Neural progenitor cell (in vitro differentiated cells): ENCODE results near the gene ATXN1. TPM values are rescaled to one million over a fixed set of nuclear protein-coding genes. Genes with fewer than 3 reads are reported as not detected.

ENCODE experiments used
- DNase-seq: peaks from one replicate; pipeline ENCODE4 v3.0.0-alpha.2; 2016; ENCODE audit warnings: low spot score
- H2AFZ ChIP-seq: fragments of 200-600 bp; sonication (generic); replicated peaks from 2 replicates; pipeline ENCODE4 v1.6.1; 2016; ENCODE audit warnings: antibody characterized with exemption
- H3F3A ChIP-seq: fragments of 200-600 bp; sonication (generic); 2 replicates; pipeline ENCODE4 v1.6.1; 2016; ENCODE audit warnings: antibody characterized with exemption, low read depth
- H3K27ac ChIP-seq: fragments of 200-600 bp; sonication (generic); 2 replicates; pipeline ENCODE4 v1.5.1; 2016; ENCODE audit warnings: mild to moderate bottlenecking
- H3K27me3 ChIP-seq: fragments of 200-600 bp; sonication (generic); 2 replicates; pipeline ENCODE4 v1.6.1; 2016; ENCODE audit warnings: mild to moderate bottlenecking, moderate library complexity
- H3K36me3 ChIP-seq: fragments of 200-600 bp; sonication (generic); 2 replicates; pipeline ENCODE4 v1.5.1; 2016
- H3K4me1 ChIP-seq: fragments of 200-600 bp; sonication (generic); 2 replicates; pipeline ENCODE4 v1.6.1; 2016; ENCODE audit warnings: mixed run types
- H3K4me2 ChIP-seq: fragments of 200-600 bp; sonication (generic); 2 replicates; pipeline ENCODE4 v1.6.1; 2016
- H3K4me3 ChIP-seq: fragments of 200-600 bp; sonication (generic); 2 replicates; pipeline ENCODE4 v1.5.1; 2016
- H3K79me2 ChIP-seq: fragments of 200-600 bp; sonication (generic); 2 replicates; pipeline ENCODE4 v1.6.1; 2016; ENCODE audit warnings: low read depth
- H3K9ac ChIP-seq: fragments of 200-600 bp; sonication (generic); 2 replicates; pipeline ENCODE4 v1.6.1; 2016
- H3K9me3 ChIP-seq: fragments of 200-600 bp; sonication (generic); 2 replicates; pipeline ENCODE4 v1.5.1; 2016; ENCODE audit warnings: low read depth
- H4K20me1 ChIP-seq: fragments of 200-600 bp; sonication (generic); 2 replicates; pipeline ENCODE4 v1.6.1; 2016; ENCODE audit warnings: low read depth
- H3K27ac Mint-ChIP-seq: 3 replicates; pipeline ENCODE4 v1.8.0; 2021; ENCODE audit warnings: mixed read lengths
- H3K27me3 Mint-ChIP-seq: 2 replicates; pipeline ENCODE4 v1.8.0; 2022; ENCODE audit warnings: low read depth, mild to moderate bottlenecking, inconsistent platforms, moderate library complexity, mixed read lengths; ENCODE audit not compliant: insufficient read depth
- H3K36me3 Mint-ChIP-seq: 3 replicates; pipeline ENCODE4 v1.8.0; 2021; ENCODE audit warnings: mixed read lengths
- H3K4me1 Mint-ChIP-seq: 3 replicates; pipeline ENCODE4 v1.8.0; 2021; ENCODE audit warnings: mixed read lengths
- H3K4me3 Mint-ChIP-seq: 3 replicates; pipeline ENCODE4 v1.8.0; 2021; ENCODE audit warnings: mild to moderate bottlenecking, moderate library complexity, mixed read lengths
- H3K9me3 Mint-ChIP-seq: 3 replicates; pipeline ENCODE4 v1.8.0; 2020; ENCODE audit warnings: mixed read lengths
- EZH2 ChIP-seq: fragments of 200-600 bp; sonication (generic); IDR thresholded peaks from 2 replicates; pipeline ENCODE4 v1.6.1; 2017; ENCODE audit warnings: antibody characterized with exemption, mild to moderate bottlenecking, moderate library complexity
- EZH2phosphoT487 ChIP-seq: fragments of 200-600 bp; sonication (generic); IDR thresholded peaks from 2 replicates; pipeline ENCODE4 v1.6.1; 2017; ENCODE audit warnings: antibody characterized with exemption
- total RNA-seq: library from RNA; depleted of rRNA; stranded (reverse); fragments of >200 nt; gene quantifications from 2 replicates; pipeline ENCODE4 v1.2.3, GENCODE V29; 2015; ENCODE audit warnings: low replicate concordance
- TF ChIP-seq, protein P1 (sequence below): fragments of 200-600 bp; sonication (generic); IDR thresholded peaks from 2 replicates; pipeline ENCODE4 v1.5.1; 2017; ENCODE audit warnings: antibody characterized with exemption, mild to moderate bottlenecking

The ATXN1 gene
- total RNA-seq, 1 donor from 2014 or later: 3.6 TPM

DNA sequence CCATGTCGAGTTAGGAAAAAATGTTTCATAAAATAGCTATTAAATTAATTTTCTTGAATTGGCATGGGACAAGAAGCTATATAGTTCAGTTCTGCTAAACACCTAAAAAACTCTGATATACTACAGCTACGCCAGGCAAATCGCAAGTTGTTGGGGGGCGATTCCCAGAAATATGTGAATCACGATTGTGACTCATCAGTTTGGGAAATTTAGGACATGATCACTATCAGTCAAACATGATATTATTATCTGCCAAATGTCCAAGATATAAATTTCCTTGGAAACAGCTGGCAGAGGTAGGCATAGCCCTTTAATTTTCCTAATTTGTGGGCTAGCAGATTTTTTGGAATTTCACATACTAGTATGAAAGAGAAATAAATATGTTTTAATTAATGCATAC lies 123.6 kb downstream of the ATXN1 start:
- peaks cover 19% of the 10 kb centered on the region for H3F3A ChIP-seq
- Mint-ChIP-seq H3K4me3 (no peak overlapping the region), H3K36me3 (peaks cover 6% of the 10 kb centered on the region), H3K27ac (no peak overlapping the region), H3K9me3 (peaks cover 5% of the 10 kb centered on the region), H3K27me3 (peaks cover 4% of the 10 kb centered on the region), H3K4me1 (peaks cover 7% of the 10 kb centered on the region)
- no peaks in the 10 kb centered on the region for H4K20me1 ChIP-seq
- H3K9ac ChIP-seq: no peak overlapping the region
- H3K27ac ChIP-seq: no peak overlapping the region
- H3K4me3 ChIP-seq: no peak overlapping the region
- H3K4me2 ChIP-seq: no peak overlapping the region
- no peaks in the 10 kb centered on the region for H3K79me2 ChIP-seq
- DNase-seq: no peak
- H3K36me3 ChIP-seq: no peaks in the 10 kb centered on the region
- H3K4me1 ChIP-seq: peaks cover 28% of the 10 kb centered on the region
- TF ChIP-seq, protein P1, sequence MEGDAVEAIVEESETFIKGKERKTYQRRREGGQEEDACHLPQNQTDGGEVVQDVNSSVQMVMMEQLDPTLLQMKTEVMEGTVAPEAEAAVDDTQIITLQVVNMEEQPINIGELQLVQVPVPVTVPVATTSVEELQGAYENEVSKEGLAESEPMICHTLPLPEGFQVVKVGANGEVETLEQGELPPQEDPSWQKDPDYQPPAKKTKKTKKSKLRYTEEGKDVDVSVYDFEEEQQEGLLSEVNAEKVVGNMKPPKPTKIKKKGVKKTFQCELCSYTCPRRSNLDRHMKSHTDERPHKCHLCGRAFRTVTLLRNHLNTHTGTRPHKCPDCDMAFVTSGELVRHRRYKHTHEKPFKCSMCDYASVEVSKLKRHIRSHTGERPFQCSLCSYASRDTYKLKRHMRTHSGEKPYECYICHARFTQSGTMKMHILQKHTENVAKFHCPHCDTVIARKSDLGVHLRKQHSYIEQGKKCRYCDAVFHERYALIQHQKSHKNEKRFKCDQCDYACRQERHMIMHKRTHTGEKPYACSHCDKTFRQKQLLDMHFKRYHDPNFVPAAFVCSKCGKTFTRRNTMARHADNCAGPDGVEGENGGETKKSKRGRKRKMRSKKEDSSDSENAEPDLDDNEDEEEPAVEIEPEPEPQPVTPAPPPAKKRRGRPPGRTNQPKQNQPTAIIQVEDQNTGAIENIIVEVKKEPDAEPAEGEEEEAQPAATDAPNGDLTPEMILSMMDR: no peak
- no peak overlapping the region for H2AFZ ChIP-seq
- H3K27me3 ChIP-seq: no peaks in the 10 kb centered on the region
- no peaks in the 10 kb centered on the region for H3K9me3 ChIP-seq

DNA sequence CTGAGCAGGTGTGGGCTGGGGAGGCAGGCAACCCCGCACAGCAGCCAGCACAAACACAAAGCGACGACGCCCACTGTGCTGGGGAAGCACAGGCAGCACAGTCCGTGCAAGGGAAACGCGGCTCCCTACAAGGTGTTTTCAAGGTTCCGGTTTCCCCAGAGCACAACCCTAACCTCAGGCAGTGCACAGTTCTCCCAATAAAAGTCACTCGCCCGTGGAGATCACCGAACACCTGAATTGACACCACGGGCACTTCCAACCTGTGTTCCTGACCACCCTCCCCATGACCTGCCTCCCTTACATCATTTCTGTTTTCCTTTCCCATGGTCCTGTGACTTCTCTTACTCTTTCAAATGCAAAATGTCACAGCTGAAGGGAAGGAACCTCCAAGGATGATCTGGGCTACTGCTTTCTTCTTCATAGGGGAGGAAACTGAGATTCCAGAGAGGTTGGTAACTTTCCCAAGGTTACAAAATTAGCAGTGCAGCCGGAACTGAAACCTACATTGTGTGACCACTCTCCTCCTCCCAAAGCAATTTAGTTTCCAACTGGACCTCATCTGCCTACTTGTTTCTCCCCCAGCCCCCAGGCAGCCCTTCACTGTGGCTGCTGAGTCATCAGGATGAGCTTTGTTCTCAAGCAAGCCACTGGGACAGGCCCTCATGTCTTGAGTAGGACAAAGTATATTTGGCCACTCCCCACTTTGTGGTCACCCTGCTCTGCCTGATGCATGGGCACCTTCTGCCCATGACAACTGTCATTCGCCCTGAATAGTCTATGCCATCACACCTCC lies 125.3 kb downstream of the ATXN1 start:
- H3K4me1 ChIP-seq: peaks cover 42% of the 10 kb centered on the region
- no peak overlapping the region for H3K4me2 ChIP-seq
- no peaks in the 10 kb centered on the region for H3K36me3 Mint-ChIP-seq
- TF ChIP-seq, protein P1: no peak
- no peak for TF ChIP-seq EZH2phosphoT487
- TF ChIP-seq EZH2: no peak
- no peak overlapping the region for H3K9ac ChIP-seq
- H3K4me1 Mint-ChIP-seq: peaks cover 12% of the 10 kb centered on the region
- no peaks in the 10 kb centered on the region for H3K9me3 Mint-ChIP-seq
- H4K20me1 ChIP-seq: no peaks in the 10 kb centered on the region
- no peaks in the 10 kb centered on the region for H3K79me2 ChIP-seq
- no peak overlapping the region for H3K4me3 ChIP-seq
- peak overlapping the region; percentile 27 for H3K4me3 Mint-ChIP-seq
- H3K36me3 ChIP-seq: no peaks in the 10 kb centered on the region
- H3K27ac ChIP-seq: no peak overlapping the region
- no peak for DNase-seq
- peak overlapping the region; percentile 13 for H2AFZ ChIP-seq
- H3F3A ChIP-seq: peaks cover 28% of the 10 kb centered on the region
- H3K27me3 ChIP-seq: no peaks in the 10 kb centered on the region
- H3K27me3 Mint-ChIP-seq: peaks cover 4% of the 10 kb centered on the region
- H3K9me3 ChIP-seq: no peaks in the 10 kb centered on the region
- H3K27ac Mint-ChIP-seq: peak overlapping the region; percentile 78

DNA sequence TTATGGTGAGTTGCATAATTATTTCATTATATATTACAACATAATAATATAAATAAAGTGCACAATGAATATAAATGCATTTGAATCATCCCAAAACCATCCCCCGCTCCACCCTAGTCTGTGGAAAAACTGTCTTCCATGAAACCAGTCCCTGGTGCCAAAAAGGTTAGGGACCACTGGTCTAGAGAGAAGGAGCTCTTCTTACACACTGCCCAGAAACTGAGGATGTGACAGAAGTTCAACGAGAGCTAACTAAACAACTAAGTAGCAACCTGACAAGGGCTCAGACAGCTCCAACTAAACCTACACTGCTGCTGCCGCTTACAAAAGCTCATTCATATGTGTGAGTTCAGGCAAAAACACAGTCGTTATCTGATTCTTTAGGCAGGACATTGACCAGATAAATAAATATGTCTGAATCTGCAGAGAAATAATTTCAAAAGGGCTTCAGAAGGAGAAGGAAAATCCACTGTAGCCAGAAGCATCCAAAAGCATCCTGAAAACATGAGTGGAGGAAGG lies 125.9 kb downstream of the ATXN1 start:
- peak overlapping the region; percentile 38 for H3K4me2 ChIP-seq
- Mint-ChIP-seq H3K4me3 (no peak overlapping the region), H3K27me3 (peaks cover 5% of the 10 kb centered on the region), H3K36me3 (no peaks in the 10 kb centered on the region), H3K27ac (no peak overlapping the region), H3K4me1 (peaks cover 12% of the 10 kb centered on the region), H3K9me3 (no peaks in the 10 kb centered on the region)
- H4K20me1 ChIP-seq: no peaks in the 10 kb centered on the region
- no peak for DNase-seq
- H3K27me3 ChIP-seq: no peaks in the 10 kb centered on the region
- peaks cover 42% of the 10 kb centered on the region for H3K4me1 ChIP-seq
- no peaks in the 10 kb centered on the region for H3K36me3 ChIP-seq
- H3K9me3 ChIP-seq: no peaks in the 10 kb centered on the region
- H3F3A ChIP-seq: peaks cover 28% of the 10 kb centered on the region
- H3K4me3 ChIP-seq: no peak overlapping the region
- no peak overlapping the region for H3K9ac ChIP-seq
- no peak overlapping the region for H3K27ac ChIP-seq
- no peak overlapping the region for H2AFZ ChIP-seq
- TF ChIP-seq EZH2 (no peak), EZH2phosphoT487 (no peak)
- TF ChIP-seq, protein P1: no peak
- H3K79me2 ChIP-seq: no peaks in the 10 kb centered on the region
